HT-29 (cell line): ENCODE results near the gene CTNNB1. TPM values are rescaled to one million over a fixed set of nuclear protein-coding genes. Genes with fewer than 3 reads are reported as not detected.

Experiments
- DNase-seq: peaks from one replicate; pipeline ENCODE4 v3.0.0-alpha.2; 2015; ENCODE audit warnings: low spot score
- total RNA-seq: library from RNA; depleted of rRNA; stranded (reverse); fragments of >200 nt; shearing (Covaris generic); gene quantifications from 2 replicates; pipeline ENCODE4 v1.2.3, GENCODE V29; 2014; rRNA removed

The CTNNB1 gene
- total RNA-seq: 225 TPM in 2 replicates

DNA sequence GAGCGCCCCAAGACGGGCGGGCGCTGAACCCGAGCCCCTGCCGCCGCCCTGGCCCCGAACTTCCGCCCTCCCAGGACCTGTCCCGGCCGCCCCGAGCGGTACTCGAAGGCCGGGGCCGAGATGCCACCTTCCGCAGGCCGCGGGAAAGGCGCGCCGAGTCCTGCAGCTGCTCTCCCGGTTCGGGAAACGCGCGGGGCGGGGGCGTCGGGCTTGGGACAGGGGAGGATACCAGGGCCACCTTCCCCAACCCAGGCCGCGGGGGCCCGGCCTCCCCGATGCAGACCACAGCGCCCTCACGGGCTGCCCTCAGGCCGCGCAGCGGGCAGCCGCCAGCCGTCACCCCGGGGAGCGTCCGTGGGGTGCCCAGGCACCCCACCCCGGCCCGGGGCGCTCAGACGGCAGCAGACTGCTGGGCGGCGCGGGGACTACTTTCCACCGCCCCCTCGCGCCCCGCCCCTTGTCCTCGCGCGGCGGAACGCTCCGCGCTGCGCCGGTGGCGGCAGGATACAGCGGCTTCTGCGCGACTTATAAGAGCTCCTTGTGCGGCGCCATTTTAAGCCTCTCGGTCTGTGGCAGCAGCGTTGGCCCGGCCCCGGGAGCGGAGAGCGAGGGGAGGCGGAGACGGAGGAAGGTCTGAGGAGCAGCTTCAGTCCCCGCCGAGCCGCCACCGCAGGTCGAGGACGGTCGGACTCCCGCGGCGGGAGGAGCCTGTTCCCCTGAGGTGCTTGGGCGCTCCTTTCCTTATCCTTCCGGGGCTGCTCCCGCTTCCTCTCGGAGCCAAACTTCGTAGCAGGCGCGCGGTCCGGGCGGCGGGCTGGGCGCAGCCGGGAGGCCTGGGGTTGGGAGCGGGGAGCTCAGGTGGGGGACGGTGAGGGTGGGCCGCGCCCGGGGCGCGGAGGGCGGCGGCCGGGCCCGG, at the start of gene CTNNB1:
CTNNB1 (plus strand) TSS at position 556 of the 916 bp plus-strand sequence. CDS start 24,564 bp downstream, outside the sequence.
- DNase-seq: peak; percentile 77

DNA sequence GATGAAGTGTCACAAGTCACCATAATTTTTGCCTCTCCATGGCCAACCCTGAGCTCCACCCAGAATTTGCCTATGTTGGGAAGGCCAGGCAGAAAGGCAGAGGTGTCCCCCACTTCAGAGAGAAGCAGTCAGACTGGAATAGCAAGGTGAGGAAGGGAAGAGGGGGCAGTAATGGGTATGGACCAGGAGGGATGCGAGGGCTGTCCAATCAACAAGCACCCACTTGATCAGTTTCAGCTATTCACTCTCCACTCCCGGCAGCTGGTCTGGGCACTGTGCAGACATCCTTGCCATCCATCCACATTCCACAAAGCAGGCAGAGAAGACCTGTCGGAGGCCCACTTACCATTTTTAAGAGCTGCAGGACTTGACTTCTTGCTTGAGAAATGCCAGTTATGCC, 43.5 kb upstream of the CTNNB1 start:
- DNase-seq: no peak

DNA sequence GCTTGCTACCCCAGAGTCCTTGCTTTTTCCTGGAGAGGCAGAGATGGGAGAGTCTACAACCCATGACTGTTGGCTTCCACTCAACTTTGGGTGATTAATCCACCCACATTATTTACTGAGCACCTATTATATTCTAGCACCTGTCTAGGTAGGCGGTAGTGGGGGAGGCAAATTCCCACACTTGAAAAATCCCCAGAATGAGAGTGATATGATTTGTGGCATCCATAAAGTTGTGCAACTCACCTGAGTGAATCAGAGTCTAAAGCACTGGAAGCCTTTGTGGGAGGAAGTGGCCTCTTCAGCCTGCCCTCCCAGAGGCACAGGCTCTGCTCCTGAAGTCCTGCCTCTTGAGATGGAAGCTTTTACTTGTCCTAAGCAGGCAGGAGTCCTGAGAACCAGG, 40.4 kb upstream of the CTNNB1 start:
- DNase-seq: peak; percentile 26

DNA sequence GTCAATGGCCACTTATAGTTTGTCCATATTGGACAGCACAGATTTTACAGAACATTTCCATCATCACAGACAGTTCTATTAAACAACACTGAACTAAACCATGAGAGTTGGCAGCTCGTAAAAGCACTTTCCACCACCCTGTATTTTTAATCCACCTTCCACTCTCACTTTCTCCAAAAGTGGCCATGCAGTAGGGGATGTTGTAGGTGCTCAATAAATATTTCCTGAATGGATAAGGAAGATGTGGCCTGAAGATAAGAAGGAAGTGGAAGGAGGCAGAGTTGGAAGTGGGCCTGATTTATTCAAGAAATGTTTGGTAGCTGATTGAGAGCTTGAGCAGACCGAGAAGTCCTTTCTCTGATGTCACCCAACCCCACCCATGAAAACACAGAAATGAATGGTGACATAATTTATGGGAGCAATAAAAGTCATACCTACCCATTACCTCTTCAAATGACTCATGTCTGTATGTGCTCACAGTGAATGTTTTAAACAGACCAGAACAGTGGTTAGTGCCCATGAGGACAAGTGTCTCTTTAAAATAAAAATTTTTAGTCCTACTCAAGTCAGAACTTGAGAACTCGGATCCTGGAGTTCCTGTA, 39.6 kb upstream of the CTNNB1 start:
- DNase-seq: peak; percentile 65

DNA sequence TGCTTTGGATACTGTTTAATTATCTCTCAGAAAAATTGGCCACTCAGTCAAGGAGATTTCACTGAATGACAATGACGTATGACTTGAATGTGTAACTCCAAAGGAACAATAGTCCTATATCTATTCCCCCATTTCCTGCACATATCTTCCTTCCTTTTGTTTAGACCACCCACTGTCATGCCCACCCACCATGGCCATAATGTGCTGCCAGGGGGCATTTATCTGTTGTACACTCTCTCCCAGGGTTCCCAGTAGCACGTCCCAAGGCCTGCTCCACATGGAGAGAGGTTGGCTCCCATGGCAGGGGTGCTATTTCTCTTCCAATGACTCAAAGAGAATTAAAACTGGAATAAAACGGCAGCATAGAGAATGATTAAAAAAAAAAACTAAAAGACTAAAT, 36.8 kb upstream of the CTNNB1 start:
- DNase-seq: no peak

DNA sequence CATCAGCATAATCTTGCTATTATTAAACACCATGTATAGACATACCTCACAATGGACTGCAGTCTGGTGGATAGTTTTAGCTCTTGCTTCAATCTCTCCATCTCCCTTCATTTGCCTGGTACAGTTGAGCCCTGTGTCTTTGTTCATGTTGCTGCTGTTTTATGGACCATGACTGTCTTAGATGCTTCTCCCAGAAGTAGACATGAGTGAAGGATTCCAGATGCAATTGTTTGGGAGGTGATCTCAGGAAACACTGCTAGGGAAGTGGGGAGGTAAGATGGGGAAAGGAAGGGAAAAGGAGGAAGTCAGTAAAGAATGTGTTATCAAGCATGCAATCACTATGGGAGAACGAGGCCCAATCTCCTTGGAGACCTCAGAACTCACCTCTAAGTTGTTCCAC, 36.3 kb upstream of the CTNNB1 start:
- DNase-seq: no peak

DNA sequence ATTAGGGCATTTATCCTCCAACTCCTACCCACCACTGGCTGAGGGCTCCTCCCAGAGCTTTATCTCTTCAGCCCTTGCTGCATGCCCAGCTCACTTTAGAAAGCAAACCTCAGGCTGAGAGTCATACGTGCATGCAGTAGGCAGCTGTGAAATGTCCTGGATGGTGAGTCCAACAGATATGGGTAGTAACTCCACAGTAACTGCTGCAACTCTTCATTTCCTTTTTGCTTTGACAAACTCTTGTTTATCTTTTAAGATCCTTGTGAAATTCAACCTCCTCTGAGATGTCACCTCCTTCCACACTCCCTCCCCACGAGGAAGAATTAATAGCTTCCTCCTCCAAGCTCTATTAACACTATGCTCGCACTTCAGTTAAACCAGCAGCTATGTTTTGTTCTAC, 35.9 kb upstream of the CTNNB1 start:
- no peak for DNase-seq

DNA sequence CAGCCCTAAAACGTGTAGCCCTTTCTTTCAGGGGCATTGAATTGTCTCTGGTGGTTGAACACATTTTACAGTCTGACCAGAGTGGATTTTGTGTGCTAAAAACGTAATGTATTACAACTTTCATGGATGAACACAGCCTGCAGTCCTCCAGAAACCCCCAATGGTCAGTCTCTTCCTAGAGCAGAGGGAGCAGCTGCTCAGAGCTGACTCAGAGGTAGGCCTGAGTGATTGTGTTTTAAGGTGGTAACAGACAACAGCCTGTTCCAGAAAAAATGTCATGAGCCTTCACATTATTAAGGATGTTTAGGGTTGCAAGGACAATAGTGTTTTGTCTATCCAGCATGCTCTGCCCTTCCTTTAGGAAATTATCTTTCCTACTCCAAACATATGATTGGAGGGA, 34.5 kb upstream of the CTNNB1 start:
- DNase-seq: no peak

DNA sequence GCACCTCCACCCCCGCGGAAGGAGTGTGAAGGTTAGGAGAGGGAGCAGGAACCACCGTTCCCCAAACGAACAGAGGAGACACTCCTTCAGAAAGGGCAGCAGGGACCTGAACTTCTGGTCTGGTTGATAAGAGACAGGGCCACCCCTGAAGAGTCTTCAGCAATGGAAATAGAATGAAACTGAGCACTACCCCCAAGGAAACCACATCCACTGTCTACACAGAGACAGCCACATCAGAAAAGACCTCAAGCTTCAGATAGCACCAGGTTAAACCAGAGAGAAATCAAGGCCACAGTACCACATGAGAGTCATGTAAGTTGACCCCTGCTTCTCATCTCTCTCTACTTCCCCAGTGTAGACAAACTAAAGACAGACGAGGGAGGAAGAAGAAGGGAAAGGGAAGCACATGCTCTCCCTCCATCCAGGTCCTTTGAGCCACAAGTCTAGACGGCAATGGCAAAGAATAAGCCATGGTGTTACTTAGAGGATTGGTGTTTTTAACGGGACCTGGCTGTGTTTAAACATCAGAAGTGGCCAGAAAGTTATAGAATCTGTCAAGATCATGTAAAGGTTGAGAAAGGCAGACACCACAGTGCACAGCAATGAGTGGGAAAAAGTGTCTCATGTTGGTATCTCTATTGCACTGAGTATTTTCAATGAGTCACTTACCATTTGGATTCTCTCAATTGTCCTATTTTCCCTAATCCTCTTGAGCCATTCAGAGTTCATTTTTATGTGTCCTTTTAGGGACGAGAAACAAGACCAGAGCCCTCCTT, 31.4 kb upstream of the CTNNB1 start:
- DNase-seq: no peak

DNA sequence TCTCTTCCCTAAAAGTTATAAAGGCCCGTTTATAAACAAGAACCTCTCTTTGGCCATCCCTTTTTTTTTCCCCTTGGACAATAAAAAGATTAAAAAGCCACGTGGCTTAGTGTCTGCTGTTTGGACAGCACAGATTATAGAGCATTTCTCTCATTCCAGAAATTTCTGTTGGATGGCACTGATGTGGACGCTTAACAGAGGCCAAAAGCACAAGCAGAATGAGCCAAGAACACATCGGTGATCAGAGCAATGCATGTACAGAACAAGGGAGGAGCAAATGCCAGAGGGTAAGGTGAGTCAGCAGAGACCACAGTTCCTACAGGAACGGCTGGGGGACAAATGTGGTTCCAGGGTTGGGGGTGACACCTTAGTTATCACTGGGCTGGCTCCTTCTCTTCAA, 30.3 kb upstream of the CTNNB1 start:
- DNase-seq: no peak

DNA sequence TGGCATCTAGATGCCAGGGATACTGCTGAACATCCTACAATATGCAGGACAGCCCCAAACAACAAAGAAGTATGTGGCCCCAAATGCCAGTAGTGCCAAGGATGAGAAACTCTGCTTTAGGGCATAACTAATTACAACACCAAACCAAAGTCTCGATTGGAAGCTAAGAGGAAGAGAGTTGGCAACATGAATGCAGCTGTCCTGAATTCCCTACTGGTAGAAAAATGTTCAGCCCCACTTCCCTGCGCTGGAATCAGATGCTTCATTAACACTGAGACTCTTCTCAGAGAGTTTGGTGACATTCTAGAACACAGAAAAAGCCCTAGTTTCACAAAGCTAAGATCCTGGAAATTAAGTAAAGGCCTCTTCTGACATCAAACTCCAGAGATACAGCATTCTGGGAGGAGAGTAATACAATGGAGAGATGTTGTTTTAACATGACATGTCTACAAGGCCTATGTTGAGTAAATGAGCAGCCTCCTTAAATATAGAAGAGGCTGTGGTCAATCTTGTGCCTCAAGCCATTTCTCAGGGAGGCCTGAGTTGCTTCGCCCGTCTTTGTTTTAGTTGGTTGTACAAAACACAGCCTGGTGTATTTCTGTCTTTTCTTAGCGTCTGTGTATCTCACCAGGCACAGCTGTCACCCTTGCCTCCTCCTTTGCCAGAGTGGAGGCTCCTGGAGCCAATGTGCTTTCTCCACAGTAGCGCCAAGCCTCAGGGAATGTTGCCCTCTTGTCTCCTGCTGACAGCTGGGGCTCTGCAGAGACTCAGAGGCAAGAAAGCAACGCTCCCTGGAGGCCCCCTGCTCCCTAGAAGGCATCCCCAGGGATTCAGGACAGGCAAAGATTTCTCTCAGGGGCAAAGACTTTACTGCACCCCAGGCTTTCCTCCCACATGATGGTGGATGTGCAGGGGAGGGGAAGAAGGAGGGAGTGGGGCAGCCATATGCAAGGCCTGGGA, 25.1 kb upstream of the CTNNB1 start:
- DNase-seq: no peak

DNA sequence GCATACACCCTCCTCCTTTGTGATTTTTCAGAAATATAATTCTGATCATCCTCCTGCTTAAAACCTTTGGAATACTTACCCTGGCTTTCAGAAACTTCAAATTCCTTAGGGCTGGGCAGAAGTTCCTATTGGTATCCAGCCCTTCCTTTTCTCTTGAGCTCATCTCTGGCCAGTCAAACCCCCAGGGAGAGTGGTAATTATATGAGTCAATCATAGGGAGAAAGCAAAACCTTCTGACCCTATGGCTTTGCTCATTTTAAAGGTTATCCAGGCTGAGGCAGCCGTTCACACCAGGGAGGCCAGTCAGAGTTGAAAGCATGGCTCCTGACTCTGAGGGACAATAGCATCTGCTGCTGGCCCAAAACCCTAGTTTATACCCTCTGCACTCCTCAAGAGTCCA, 23.9 kb upstream of the CTNNB1 start:
- no peak for DNase-seq

DNA sequence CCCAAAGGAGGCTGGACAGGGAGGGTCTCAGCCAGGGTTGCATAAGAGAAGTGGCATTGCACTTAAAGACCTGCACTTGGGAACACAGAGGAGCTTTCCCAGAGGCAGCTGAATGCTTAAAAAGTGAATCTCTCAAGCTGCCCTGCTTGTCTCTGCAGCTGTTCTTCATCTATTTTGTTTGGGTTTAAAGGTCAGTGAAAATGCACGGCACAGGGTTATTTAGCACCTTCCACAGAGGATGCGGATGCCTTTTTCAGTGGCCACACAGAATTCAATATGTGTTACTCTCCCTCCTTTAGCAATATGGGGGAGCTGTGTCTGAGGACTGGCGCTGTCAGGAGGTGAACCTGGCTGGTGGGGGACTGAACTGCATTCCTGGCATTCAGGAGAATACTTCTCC, 22.7 kb upstream of the CTNNB1 start:
- no peak for DNase-seq

DNA sequence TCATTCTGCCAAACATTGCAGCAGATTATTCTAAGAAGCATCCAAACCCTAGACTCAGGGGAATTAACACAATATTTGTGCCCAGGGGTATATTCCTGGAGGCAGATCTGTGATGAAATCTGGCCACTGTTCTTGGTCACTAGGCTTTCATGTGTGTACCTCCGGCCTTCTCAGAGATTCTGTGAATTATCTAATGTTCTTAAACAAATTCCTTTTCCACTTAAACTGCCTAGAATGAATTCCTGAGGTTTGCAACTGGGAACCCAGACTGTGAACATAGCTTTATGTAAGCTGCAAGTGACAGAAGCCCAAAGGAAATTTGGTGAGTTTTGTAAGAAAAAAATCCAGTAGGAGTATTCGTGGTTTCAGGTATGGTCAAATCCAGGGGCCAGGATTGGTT, 20.7 kb upstream of the CTNNB1 start:
- no peak for DNase-seq

DNA sequence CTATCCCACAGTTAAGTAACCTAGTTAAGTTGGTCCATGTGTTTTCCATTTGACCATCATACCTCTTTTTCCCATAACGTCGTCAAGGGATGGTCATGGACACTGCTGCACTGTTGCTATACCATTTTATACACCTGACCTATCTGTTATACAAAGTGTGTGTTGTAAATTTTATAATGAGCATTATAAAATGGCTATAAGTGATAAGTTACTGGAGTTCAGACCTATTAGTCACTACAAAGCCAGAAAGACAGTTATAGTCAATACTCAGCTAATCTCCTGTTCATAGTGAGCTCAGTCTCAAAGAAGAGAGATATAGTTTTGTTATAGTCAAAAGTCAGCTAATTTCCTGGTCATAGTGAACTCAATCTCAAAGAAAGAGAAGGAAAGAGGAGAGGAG, 18.9 kb upstream of the CTNNB1 start:
- DNase-seq: no peak

DNA sequence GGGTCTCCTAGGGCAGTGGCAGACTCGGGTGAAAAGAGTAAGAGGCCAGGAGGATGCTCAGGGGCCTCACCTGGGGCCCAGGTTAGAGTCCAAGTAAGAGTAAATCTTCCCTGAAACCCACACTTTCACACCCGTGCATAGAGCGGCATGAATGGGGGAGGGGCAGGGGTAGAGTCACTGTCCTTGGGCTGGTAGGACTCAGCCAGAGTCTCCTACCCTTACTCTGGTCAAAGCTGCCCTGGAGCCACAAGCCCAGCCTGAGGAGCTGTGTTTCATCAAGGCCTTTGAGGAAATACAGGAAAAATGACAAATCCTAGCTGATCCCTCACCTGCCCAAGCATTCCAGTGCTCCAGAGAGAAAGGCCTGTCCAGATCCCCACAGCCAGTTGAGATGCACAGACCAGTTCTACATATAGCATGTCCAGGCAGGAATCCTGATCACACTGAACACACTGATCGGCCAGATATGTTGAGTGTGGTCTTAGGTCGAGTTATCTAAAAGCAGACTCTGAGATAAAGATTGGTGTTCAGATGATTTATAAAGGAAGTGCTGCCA, 16.7 kb upstream of the CTNNB1 start:
- DNase-seq: no peak

DNA sequence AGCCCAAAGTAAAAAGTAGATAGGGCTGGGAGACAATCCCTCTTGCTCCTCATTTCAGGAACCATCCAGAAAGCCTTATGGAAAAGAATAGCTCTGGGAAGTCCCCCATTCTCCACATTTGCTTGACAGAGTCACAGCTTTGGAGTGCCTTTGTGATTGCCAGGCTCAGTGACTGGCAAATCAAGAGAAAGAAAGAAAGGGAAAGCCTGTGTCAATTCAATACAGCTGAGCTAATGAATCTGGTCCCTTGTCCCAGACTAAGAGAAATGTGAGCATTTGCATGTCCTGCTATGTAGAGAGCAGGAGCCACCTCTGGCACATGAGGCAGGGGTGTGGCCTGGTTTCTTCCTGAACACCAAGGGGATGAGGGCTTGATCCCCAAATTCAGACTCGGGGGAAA, 14.9 kb upstream of the CTNNB1 start:
- DNase-seq: no peak

DNA sequence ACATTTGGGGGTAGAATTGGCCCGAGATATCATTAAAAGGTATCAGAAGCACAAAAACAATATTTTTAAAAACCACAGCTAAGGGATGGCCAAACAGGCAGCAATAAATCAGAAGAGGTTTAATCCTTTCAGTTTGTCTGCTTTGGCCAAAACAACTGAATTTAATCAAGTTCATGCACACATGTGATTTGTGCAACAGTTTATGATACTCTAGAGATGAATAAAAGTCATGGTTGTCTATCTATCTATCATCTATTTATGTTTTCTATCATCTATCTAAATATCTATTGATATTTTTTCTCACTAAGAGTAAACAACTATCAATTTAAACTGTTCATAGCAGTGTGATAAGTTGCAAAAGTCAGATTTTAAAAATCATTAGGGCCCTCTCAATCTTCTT, 13.0 kb upstream of the CTNNB1 start:
- no peak for DNase-seq

DNA sequence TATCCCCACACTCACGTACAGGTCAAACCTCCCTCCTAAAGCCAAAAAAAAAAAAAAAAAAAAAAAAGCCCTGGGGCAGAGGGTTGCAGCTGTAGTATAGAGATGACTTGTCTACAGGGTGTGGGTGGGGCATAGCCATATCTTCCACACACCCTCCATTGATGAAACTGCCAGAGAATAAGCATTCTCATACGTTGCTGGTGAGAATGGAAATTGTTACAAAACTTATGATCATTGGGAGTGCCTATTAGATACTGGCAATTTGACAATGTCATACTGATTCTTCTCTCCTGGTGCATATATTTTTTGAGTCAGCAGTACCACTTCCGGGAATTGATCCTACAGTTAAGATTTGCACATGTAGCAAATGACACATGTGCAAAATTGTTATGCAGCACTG, 11.0 kb upstream of the CTNNB1 start:
- DNase-seq: no peak

DNA sequence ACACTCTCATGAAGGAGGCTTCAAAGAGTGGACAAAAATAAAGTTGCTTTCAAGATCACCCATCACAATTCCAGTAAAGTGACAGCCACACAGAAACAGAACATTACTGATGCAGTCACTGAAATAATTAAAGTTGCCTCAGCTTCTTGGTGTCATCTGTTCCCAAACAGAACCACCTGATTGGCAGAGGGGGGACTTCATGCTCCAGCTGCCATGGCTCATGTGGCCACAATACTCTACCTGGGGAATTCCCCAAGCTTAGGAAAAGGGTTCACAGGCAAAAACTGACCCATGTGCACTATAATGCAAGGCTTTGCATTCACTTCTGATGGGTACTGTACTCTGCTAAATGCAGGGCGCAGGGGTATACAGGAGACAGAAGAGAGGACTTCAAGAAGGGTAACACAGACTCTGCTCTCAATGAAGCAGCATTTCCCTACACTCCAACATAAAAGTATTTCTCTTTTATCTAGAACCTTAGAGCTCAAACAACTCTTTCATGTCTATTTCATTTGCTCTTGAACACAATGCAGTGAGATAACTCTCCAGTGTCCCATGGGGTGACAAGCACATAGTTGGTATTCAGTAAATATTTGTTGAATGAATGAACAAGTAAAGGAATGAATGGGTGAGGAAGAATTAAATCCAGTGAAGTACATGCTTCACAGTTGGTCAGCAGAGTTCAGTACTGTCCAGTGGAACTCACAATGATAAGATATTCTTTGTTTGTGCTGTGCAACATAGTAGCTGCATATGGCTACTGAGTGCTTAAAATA, 8.6 kb upstream of the CTNNB1 start:
- DNase-seq: no peak
